Adrenal gland (tissue), 5 donors: ENCODE measurements around the gene PSMD2.

Experiments used
- CTCF ChIP-seq, 6 experiments: fragments of 450-650 bp in 4 of 6; fragments of 200-600 bp in 2 of 6; sonication (generic) in 1 of 6; IDR thresholded peaks; 1 replicate in 5 of 6; 2 replicates in 1 of 6; pipeline versions ENCODE4 v1.5.1 to v1.8.0; 2016 to 2021; ENCODE audit warnings: antibody characterized with exemption in 6 of 6, mild to moderate bottlenecking in 2 of 6, moderate library complexity in 1 of 6
- POLR2A ChIP-seq, 2 donors: fragments of 450-650 bp; IDR thresholded peaks; one replicate each; pipeline ENCODE4 v1.6.1; 2017; ENCODE audit warnings: antibody characterized with exemption in 2 of 2, mild to moderate bottlenecking in 2 of 2, moderate library complexity in 1 of 2
- donor health status: DM: no; HTN: no; CAD: no.

- TF ChIP-seq CTCF (IDR thresholded peaks at IDR 0.05) (no peak), POLR2A (IDR thresholded peaks at IDR 0.05) (peak; percentile 60 to 66)
Observed at GRCh38 chr3:184335661-184336546, 36.9 kb downstream of the PSMD2 start.
